HG02981 (cell line): ENCODE results near the gene MTERF4.

ENCODE experiments used
- ATAC-seq: cut with Tn5 transposase; IDR thresholded peaks from one replicate; pipeline ENCODE4 v1.9.1; 2021; ENCODE audit warnings: mild to moderate bottlenecking, moderate library complexity; ENCODE audit not compliant: unreplicated experiment

Gene MTERF4

GRCh38 chr2:241091734-241092445 lies 10.2 kb downstream of the MTERF4 start:
- no peak for ATAC-seq

DNA sequence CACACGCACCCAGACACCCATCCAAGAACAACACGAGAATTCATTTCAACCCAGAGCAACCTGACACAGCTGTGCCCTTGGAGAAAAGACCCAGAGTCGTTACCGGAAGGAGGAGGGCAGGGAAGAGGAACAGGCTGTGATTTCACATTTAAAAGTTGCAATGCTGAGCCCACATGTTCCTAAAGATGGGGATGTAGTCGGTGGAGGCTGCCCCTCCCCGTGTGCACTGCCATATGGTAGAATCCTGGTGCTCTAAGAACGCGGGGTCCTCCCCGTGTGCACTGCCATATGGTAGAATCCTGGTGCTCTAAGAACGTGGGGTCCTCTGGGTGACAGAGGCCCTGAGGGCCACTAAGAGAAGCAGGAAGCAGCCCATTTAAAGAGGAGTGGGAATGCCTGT lies 10.9 kb downstream of the MTERF4 start:
- ATAC-seq = no peak

DNA sequence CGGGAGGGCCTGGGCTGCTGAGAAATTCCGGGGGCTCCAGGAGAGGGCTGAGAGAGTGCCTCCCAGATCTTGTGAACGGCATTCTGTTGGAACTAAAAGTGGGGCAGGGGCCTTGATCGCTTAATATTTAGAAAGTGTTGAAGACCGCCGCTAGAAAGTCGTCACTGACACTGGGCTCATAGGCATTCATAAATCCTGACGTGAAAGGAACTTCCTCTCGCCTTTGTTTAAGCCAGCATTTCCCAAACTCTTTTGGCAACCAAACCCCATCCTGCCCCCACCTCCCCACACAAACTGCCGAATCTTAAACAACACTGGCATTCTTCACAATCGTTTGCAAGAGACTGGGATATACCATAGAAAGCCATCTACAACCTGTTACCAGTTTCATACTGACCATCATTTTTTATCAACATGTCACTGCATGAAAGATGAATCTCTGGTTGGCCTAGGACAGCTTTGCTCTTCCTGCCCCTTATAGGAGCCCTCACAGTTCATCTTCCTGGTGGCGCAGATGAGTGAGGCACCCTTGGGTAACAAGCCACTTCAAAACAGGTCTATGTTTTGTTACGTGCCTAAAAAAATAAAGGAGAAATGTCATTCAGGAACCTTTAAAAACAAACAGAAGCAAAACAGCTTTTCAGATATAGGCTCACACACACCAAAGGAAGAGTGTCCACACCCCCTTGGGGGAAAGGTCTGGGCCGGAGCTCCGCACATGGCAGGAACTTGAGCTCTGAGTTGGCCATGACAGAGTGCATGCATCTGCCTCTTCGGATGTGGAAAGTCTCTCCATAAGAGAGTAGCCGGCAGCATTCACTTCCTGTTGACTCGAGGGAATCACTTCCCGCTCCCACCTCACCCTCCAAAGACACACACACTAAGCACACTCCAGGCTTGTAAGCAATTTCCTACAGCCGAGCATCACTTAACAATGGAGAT lies 13.0 kb downstream of the MTERF4 start:
- no peak for ATAC-seq

GRCh38 chr2:241088376-241088775 lies 13.7 kb downstream of the MTERF4 start:
- ATAC-seq = no peak

DNA sequence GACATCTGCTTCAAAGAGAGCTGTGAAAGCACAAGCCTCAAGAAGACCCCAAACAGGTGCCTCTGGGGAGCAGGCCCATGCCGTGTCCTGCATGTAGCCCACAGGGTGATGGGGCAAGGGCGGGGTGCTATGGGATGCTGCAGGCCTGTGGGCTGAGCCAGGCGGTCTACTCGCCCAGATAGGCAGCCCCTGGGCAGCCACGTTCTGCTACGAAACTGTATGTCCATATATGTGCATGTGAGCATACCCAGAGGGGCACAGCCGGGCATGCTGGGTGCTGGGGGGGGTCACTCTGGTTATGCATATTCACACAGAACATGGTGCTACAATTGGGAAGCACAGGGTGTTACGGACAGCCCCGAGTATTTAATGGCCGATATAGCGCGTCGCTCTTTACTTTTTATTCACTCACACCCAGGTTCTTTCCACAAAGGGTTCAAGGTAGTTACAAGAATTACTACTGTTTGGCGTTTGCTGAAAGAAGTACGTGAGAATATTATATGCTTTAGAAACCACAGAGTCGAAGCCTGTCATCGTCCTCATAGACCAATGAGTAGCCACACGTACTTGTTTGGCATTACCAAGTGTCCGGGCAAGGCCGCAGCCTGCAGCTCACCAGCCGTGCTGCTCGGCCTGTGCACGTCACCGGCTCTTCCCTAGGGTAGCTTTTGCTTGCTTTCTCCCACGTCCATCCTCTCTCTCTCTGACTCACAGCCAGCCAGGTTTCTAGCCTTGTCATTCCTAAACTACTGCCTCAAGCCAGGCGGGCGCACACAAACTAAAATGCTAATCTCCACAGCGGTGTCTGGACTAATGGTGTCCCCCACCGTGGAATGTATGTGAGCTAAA lies 14.4 kb downstream of the MTERF4 start:
- ATAC-seq = peak; percentile 65

DNA sequence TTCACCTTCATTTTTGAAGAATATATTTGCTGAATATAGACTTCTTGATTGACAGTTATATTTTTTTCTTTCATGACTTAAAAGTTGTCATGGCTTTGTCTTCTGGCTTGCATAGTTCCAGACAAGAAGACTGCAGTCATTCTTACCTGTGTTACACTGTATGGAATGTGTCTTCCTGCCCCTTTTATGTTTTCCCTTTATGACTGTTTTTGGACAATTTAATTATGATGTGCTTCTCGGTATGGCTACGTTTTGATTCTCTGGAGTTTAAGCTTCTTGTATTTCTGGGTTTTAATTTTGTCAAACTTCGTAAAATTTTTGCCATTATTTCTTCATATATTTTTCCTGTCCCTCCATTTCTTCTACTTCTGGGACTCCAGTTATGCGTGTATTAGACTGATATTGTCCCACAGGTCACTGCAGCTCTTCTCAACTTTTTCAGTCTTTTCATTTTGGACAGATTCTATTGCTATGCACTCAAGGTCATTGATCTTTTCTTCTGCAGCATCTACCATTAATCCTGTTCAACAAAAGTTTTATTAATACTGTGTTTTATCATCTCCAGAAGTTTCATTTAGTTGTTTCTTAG lies 17.1 kb downstream of the MTERF4 start:
- no peak for ATAC-seq

GRCh38 chr2:241083091-241083415 lies 19.0 kb downstream of the MTERF4 start:
- no peak for ATAC-seq

- no peak for ATAC-seq
Observed at GRCh38 chr2:241082341-241083090, 19.6 kb downstream of the MTERF4 start.

DNA sequence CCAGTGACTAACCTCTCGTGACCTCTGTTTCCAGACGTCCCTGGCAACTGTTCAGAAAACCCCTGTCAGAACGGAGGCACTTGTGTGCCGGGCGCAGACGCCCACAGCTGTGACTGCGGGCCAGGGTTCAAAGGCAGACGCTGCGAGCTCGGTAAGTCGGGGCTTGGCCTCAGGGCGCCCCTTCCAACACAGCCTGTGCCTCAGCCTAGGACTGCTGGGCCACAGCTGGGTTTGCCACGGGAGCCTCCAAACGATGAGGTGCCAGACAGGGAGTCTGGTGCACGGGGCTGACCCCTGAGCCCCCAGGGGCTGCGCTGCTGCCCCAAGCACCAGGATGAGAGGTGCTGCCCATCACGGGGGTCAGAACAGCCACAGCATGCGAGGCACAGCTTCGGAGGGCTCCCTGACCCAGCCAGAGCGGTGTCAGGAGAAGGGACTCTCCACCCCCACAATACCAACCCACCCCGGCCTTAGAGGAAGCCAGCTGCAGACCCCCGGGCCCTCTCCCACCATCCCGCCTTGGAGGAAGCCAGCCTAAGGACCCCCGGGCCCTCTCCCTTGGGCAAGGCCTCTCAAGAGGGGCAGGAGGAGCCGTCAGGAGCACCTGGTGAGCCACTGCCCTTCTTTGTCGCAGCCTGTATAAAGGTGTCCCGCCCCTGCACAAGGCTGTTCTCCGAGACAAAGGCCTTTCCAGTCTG lies 20.3 kb downstream of the MTERF4 start:
- ATAC-seq = no peak

- no peak for ATAC-seq
Observed at GRCh38 chr2:241081190-241081642, 20.9 kb downstream of the MTERF4 start.

GRCh38 chr2:241080405-241081189 lies 21.5 kb downstream of the MTERF4 start:
- no peak for ATAC-seq

GRCh38 chr2:241074901-241075540 lies 27.1 kb downstream of the MTERF4 start:
- no peak for ATAC-seq

GRCh38 chr2:241074065-241074818 lies 27.8 kb downstream of the MTERF4 start:
- no peak for ATAC-seq

- ATAC-seq = no peak
Observed at GRCh38 chr2:241073166-241074064, 28.7 kb downstream of the MTERF4 start.

DNA sequence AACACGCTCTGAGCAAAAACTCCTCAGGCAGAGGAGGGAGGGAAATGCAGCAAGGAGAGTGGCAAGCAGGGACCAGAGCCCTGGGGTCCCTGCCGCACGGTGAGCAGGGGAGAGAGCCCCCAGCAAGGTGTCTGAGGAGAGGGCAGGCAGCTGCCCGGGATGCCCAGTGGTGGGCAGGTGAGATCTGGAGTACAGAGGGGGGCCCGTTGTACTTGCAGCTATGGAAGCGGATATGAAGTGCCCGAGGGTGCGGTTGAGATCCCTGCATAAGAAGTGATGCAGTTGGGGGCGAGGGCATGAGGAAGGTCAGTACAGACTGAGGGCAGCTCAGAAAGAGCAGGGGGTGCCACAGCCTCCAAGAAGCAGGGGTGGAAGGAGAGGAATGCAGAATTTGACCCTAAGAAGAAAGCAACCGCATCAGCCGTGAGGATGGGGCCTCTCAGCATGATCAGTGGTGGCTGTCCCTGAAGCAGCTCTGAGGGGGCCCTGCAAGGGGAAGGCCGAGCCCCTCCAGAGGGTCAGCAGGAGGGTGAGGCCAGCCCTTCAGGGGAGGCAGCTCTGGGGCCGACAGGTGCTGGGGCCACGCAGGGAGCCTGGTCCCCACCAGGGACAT lies 29.4 kb downstream of the MTERF4 start:
- no peak for ATAC-seq

DNA sequence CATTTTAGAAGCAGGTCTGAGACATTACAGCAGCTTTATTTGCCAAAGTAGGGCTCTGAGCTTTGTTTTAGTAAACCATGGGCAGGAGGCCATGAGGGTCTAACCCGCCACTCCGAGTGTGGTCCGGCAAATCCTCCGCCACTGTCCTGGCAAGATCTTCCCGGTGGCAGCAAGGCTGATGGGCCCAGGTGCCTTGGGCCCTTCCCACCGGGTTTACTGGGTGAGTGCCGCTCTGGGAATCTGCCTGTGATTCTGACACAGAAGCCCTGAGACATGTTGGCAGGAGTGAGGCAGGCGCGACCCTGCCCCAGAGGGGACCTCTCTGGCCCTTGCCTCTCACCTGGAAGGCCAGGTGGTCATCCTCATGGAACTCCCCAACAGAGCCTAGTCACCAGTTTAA lies 29.9 kb downstream of the MTERF4 start:
- ATAC-seq = no peak
